DMS79 treated with DMSO at 0.1 percent for 48 hours (cell line): Measurements from ENCODE around the gene SUV39H1.
"Not testable (repeated sequence)": the region's sequence is repeated elsewhere in the genome, so short reads cannot be mapped to it uniquely, and the experiment has no call there.

ENCODE experiments used
- DNase-seq: peaks from one replicate; lab custom pipeline; 2025; lab: John Stamatoyannopoulos, UW

Gene SUV39H1

DNA sequence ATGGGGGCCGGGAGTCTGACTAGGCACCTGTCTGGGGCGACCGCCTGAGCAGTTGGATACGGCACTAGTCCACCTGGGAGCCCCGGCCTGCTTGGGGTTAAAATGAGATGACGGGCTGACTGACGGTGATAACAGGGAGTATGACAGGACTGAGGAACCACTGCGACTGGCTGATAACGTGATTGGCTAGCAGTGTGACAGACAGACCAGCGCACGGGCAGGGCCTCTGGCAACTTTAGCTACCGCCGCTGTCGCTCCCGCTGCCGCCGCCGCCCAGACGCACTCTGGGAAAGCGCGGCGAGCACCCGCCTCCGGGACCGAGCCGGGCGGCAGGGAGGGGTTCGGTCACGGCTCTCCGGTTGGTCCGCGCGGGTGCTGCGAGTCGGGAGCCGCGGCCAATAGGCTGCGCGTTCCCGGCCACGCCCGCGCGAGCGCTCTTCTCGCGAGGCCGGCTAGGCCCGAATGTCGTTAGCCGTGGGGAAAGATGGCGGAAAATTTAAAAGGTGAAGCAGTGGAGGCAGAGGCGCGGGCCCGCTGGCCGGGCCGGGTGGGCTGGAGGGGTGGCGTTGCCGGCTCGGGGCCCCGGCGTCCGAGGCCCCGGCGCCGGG, at the start of gene SUV39H1:
TSS of gene SUV39H1 (plus strand) at position 434 of the 608 bp plus-strand sequence. CDS start at position 485, 51 bp downstream.
- peak; percentile 77 for DNase-seq

DNA sequence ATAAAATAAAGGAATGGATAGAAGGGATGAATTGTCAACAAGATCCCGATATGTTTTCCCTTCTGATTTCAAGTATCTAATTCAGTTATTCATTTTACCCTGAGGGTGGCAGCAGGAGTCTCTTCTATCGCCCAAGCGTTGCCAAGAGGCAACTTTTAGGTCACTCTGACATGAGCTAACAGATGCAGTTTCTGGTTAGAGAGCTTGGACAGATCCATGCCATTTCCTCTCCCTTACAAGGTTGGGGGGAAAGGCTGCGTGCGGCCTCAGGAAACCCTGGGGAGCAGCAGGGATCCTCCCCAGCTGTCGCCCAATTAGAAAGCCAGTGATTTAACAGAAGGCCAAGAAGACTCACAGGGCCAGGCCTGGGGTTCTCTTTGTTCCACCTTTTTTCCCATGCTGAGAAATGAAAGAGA, 48.2 kb upstream of the SUV39H1 start:
- DNase-seq, result peak; percentile 31

GRCh38 chrX:48649102-48649501, 47.4 kb upstream of the SUV39H1 start:
- no peak for DNase-seq

- DNase-seq, result not testable (repeated sequence)
Measured at GRCh38 chrX:48652055-48652579, 44.4 kb upstream of the SUV39H1 start.

DNA sequence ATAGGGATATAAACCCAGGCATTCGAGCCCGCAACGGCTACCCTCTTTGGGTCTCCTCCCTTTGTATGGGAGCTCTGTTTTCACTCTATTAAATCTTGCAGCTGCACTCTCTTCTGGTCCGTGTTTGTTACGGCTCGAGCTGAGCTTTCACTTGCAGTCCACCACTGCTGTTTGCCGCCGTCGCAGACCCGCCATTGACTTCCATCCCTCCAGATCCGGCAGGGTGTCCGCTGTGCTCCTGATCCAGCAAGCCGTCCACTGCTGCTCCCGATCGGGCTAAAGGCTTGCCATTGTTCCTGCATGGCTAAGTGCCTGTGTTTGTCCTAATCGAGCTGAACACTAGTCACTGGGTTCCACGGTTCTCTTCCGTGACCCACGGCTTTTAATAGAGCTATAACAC, 41.8 kb upstream of the SUV39H1 start:
- DNase-seq, result not testable (repeated sequence)

- not testable (repeated sequence) for DNase-seq
Measured at GRCh38 chrX:48659686-48660085, 36.8 kb upstream of the SUV39H1 start.

GRCh38 chrX:48663241-48663640, 33.3 kb upstream of the SUV39H1 start:
- DNase-seq, result no peak

GRCh38 chrX:48664156-48664555, 32.4 kb upstream of the SUV39H1 start:
- no peak for DNase-seq

GRCh38 chrX:48665991-48666390, 30.5 kb upstream of the SUV39H1 start:
- no peak for DNase-seq

DNA sequence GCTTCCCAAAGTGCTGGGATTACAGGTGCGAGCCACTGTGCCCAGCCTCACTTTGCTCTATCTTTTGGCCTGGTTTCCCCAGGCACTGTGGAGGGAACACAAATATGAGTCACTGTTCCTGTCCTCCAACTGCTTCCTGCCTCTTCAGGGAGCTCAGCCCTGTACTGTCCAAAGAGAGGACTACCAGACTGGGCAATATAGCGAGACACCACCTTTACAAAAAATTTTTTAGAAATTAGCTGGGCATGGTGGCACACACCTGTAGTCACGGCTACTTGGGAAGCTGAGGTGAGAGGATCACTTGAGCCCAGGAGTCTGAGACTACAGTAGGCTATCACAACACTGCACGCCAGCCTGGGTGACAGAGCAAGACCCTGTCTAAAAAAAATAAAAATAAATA, 29.9 kb upstream of the SUV39H1 start:
- DNase-seq, result no peak

- DNase-seq, result no peak
Measured at GRCh38 chrX:48667509-48667908, 29.0 kb upstream of the SUV39H1 start.

- not testable (repeated sequence) for DNase-seq
Measured at GRCh38 chrX:48668187-48668586, 28.3 kb upstream of the SUV39H1 start.

DNA sequence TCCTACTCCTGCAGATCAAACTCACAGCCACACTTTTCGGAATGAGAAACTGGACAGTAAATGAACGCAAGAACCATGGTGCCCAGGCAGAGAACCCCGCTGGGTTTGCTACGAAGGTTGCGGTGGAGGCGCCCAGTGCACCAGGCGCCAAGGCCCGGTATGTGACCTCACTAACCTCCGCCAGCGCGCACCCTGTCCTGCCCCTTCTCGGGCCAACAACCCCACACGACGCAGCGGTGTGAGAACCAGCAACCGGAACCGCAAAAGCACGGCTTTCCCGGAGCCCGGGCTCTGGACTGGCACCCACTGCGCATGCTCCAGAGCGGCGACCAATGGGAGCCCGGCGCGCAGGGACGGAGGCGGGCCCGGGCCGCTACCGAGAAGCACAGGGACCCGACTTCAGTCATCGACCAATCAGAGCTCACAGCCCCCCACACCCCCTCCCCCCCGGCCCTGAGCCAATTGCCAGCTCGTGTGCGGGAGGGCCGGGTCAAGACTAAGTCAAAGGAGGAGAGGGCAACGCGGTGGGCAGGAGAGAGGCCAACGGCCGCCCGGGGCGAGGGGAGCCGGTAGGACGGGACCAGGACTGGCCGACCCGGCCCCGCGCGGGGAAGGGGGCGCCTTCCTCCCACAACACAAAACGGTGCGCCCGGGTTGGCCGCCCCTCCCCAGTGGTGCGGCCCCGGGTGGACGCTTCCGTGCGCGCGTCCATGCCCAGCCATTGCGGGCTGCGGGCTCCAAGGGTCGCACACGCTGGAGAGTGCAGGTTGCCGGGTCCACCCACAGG, 20.2 kb upstream of the SUV39H1 start:
- DNase-seq, result peak; percentile 72

- no peak for DNase-seq
Measured at GRCh38 chrX:48676893-48677270, 19.7 kb upstream of the SUV39H1 start.

- no peak for DNase-seq
Measured at GRCh38 chrX:48677516-48677915, 19.0 kb upstream of the SUV39H1 start.

- not testable (repeated sequence) for DNase-seq
Measured at GRCh38 chrX:48680467-48680866, 16.1 kb upstream of the SUV39H1 start.

- DNase-seq, result not testable (repeated sequence)
Measured at GRCh38 chrX:48680925-48681324, 15.6 kb upstream of the SUV39H1 start.

DNA sequence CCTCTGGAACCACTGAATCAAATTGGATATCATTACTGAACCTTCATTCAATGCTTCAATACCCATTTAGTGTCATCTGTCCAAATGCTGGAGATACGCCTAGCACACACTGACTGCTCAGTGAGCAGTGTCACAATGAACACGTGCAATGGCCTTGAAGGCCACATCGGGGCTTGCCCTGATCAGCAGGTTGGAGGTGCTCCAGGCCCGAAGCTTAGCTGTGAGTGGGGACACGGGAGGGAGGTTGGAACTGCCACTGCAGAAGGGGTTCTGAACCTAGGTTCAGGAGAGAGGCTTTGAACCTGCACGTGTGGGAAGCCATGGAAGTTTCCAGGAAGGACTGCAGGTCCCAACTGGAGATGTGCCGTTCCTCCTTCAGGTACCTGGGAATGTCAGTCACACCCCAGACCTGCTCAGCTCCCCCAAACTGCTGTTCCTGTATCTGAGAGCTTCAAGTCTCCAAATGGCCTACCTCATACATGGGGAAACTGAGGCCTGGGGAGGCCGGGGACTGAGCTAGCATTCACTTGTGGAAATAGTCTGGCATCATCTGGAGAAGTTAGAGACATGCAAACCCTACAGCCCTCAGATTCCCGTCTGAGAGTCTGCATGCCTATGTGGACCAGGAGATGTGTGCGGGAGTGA, 14.9 kb upstream of the SUV39H1 start:
- no peak for DNase-seq

DNA sequence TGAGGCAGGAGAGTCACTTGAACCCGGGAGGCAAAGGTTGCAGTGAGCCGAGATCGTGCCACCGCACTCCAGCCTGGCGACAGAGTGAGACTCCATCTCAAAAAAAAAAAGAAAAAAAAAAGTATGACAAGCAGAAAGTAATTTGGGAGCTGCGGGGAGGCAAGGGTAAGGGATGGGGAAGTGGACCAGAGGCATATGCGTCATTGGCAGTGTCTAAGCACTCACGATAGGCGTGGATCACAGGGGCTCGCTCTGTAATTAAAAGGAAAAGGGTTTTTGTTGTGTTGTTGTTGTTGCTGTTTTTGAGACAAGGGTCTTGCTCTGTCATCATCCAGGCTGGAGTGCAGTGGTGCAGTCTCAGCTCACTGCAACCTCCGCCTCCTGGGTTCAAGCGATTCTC, 13.7 kb upstream of the SUV39H1 start:
- DNase-seq, result not testable (repeated sequence)

- no peak for DNase-seq
Measured at GRCh38 chrX:48683411-48683982, 13.0 kb upstream of the SUV39H1 start, which contains the start of gene WAS. WAS (plus strand) TSS chrX:48683799; CDS start chrX:48683854, 55 bp downstream.

DNA sequence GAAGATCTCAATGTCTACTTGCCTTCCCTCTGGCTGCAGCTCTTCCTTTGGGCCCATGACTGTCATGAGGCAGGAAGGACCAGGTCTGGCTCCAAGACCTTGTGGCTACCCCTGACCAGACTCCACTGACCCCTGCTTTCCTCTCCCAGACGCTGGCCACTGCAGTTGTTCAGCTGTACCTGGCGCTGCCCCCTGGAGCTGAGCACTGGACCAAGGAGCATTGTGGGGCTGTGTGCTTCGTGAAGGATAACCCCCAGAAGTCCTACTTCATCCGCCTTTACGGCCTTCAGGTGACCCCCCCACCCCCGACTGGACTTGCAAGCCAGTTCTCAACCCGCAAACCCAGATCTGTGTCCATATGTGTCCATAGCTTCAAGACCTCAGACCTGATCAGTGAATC, 12.4 kb upstream of the SUV39H1 start:
- DNase-seq, result no peak

GRCh38 chrX:48685416-48685815, 11.1 kb upstream of the SUV39H1 start:
- no peak for DNase-seq
